Astrocyte (in vitro differentiated cells and primary cell): ENCODE results near the gene UGT2A3. TPM values are rescaled to one million over a fixed set of nuclear protein-coding genes. Genes with fewer than 3 reads are reported as not detected.
"Not testable (repeated sequence)": the region's sequence is repeated elsewhere in the genome, so short reads cannot be mapped to it uniquely, and the experiment has no call there.

Experiments
- DNase-seq: peaks from one replicate; pipeline ENCODE4 v3.0.0-alpha.2; 2010; ENCODE audit warnings: low read depth
- FAIRE-seq: peaks from 2 replicates; lab custom pipeline; 2011; peaks lifted over from hg19 to GRCh38; lab: Jason Lieb, UNC
- H2AFZ ChIP-seq: 2 replicates; pipeline ENCODE4 v1.6.0; 2012; ENCODE audit warnings: low read depth, low read length, inconsistent platforms
- H3K27ac ChIP-seq: 2 replicates; pipeline ENCODE4 v1.5.1; 2011; ENCODE audit warnings: low read depth, low read length, inconsistent platforms
- H3K27me3 ChIP-seq: 2 replicates; pipeline ENCODE4 v1.6.0; 2011; ENCODE audit warnings: low read length, inconsistent platforms; ENCODE audit not compliant: insufficient read depth
- H3K36me3 ChIP-seq: 2 replicates; pipeline ENCODE4 v1.5.1; 2011; ENCODE audit warnings: low read length, inconsistent platforms; ENCODE audit not compliant: insufficient read depth
- H3K4me1 ChIP-seq: 2 replicates; pipeline ENCODE4 v1.5.1; 2011; ENCODE audit warnings: low read length, inconsistent platforms; ENCODE audit not compliant: insufficient read depth
- H3K4me2 ChIP-seq: 2 replicates; pipeline ENCODE4 v1.6.0; 2012; ENCODE audit warnings: low read length, inconsistent platforms
- H3K4me3 ChIP-seq: 2 replicates; pipeline ENCODE4 v1.5.1; 2011; ENCODE audit warnings: low read depth, mild to moderate bottlenecking, low read length, inconsistent platforms; ENCODE audit not compliant: insufficient read depth
- H3K79me2 ChIP-seq: 2 replicates; pipeline ENCODE4 v1.6.0; 2012; ENCODE audit warnings: mild to moderate bottlenecking, low read length, inconsistent platforms; ENCODE audit not compliant: insufficient read depth
- H3K9ac ChIP-seq: 2 replicates; pipeline ENCODE4 v1.6.0; 2012; ENCODE audit warnings: mild to moderate bottlenecking, low read length, inconsistent platforms
- H3K9me3 ChIP-seq: 2 replicates; pipeline ENCODE4 v1.5.1; 2012; ENCODE audit warnings: low read depth, mild to moderate bottlenecking, low read length, inconsistent platforms; ENCODE audit not compliant: insufficient read depth
- H4K20me1 ChIP-seq: 2 replicates; pipeline ENCODE4 v1.6.0; 2012; ENCODE audit warnings: low read length, inconsistent platforms; ENCODE audit not compliant: insufficient read depth
- H3K27ac Mint-ChIP-seq: one replicate; pipeline ENCODE4 v1.8.0; 2021; ENCODE audit warnings: mild to moderate bottlenecking, mixed read lengths; ENCODE audit not compliant: unreplicated experiment
- H3K27me3 Mint-ChIP-seq: one replicate; pipeline ENCODE4 v1.8.0; 2021; ENCODE audit warnings: low read depth, mixed read lengths; ENCODE audit not compliant: unreplicated experiment
- H3K36me3 Mint-ChIP-seq: one replicate; pipeline ENCODE4 v1.8.0; 2021; ENCODE audit warnings: low read depth, mixed read lengths; ENCODE audit not compliant: unreplicated experiment
- H3K4me1 Mint-ChIP-seq: one replicate; pipeline ENCODE4 v1.8.0; 2021; ENCODE audit warnings: low read depth, mixed read lengths; ENCODE audit not compliant: unreplicated experiment
- H3K4me3 Mint-ChIP-seq: one replicate; pipeline ENCODE4 v1.8.0; 2021; ENCODE audit warnings: mild to moderate bottlenecking, moderate library complexity, mixed read lengths; ENCODE audit not compliant: unreplicated experiment
- H3K9me3 Mint-ChIP-seq: one replicate; pipeline ENCODE4 v1.8.0; 2021; ENCODE audit warnings: mild to moderate bottlenecking, mixed read lengths; ENCODE audit not compliant: unreplicated experiment
- EZH2 ChIP-seq: IDR thresholded peaks from 2 replicates; pipeline ENCODE4 v1.6.1; 2012; ENCODE audit warnings: mild to moderate bottlenecking, low read length, inconsistent platforms; ENCODE audit not compliant: insufficient read depth
- total RNA-seq: library from RNA; stranded (reverse); gene quantifications from 2 replicates; pipeline ENCODE4 v1.2.1, GENCODE V29; 2021
- TF ChIP-seq, protein P1 (sequence below): IDR thresholded peaks from 2 replicates; pipeline ENCODE4 v1.5.1; 2011; ENCODE audit warnings: low read depth, mild to moderate bottlenecking, inconsistent platforms, low read length, moderate library complexity; ENCODE audit not compliant: insufficient read depth

The UGT2A3 gene
- total RNA-seq, 1 donor from 2014 or later: not detected

- no peaks in the 10 kb centered on the region for H3K27me3 Mint-ChIP-seq
- no peaks in the 10 kb centered on the region for H3K9me3 ChIP-seq
- H3K4me3 Mint-ChIP-seq: no peak overlapping the region
- H3K27ac ChIP-seq: no peak overlapping the region
- no peaks in the 10 kb centered on the region for H3K4me1 Mint-ChIP-seq
- H2AFZ ChIP-seq: no peak overlapping the region
- no peaks in the 10 kb centered on the region for H3K27me3 ChIP-seq
- H3K9me3 Mint-ChIP-seq: no peaks in the 10 kb centered on the region
- TF ChIP-seq EZH2: no peak
- TF ChIP-seq, protein P1, sequence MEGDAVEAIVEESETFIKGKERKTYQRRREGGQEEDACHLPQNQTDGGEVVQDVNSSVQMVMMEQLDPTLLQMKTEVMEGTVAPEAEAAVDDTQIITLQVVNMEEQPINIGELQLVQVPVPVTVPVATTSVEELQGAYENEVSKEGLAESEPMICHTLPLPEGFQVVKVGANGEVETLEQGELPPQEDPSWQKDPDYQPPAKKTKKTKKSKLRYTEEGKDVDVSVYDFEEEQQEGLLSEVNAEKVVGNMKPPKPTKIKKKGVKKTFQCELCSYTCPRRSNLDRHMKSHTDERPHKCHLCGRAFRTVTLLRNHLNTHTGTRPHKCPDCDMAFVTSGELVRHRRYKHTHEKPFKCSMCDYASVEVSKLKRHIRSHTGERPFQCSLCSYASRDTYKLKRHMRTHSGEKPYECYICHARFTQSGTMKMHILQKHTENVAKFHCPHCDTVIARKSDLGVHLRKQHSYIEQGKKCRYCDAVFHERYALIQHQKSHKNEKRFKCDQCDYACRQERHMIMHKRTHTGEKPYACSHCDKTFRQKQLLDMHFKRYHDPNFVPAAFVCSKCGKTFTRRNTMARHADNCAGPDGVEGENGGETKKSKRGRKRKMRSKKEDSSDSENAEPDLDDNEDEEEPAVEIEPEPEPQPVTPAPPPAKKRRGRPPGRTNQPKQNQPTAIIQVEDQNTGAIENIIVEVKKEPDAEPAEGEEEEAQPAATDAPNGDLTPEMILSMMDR: no peak
- H3K4me1 ChIP-seq: no peaks in the 10 kb centered on the region
- no peak overlapping the region for H3K27ac Mint-ChIP-seq
- DNase-seq (no peak), FAIRE-seq (no peak)
- no peak overlapping the region for H3K4me2 ChIP-seq
- H3K36me3 Mint-ChIP-seq: no peaks in the 10 kb centered on the region
- H3K79me2 ChIP-seq: no peaks in the 10 kb centered on the region
- no peaks in the 10 kb centered on the region for H3K36me3 ChIP-seq
- no peaks in the 10 kb centered on the region for H4K20me1 ChIP-seq
- H3K9ac ChIP-seq: no peak overlapping the region
- no peak overlapping the region for H3K4me3 ChIP-seq
Observed at GRCh38 chr4:68960294-68961163, 8.9 kb upstream of the UGT2A3 start.

- H3K4me1 Mint-ChIP-seq, H3K27me3 ChIP-seq, H3K27me3 Mint-ChIP-seq, H3K27ac ChIP-seq, H3K4me3 Mint-ChIP-seq, H3K79me2 ChIP-seq, H3K9me3 ChIP-seq, H3K27ac Mint-ChIP-seq, H4K20me1 ChIP-seq, H3K36me3 Mint-ChIP-seq, DNase-seq, FAIRE-seq, H2AFZ ChIP-seq, H3K4me3 ChIP-seq, H3K4me2 ChIP-seq, H3K9me3 Mint-ChIP-seq, H3K36me3 ChIP-seq, H3K9ac ChIP-seq, H3K4me1 ChIP-seq: not testable (repeated sequence)
Observed at GRCh38 chr4:68959085-68959484, 7.5 kb upstream of the UGT2A3 start.

DNA sequence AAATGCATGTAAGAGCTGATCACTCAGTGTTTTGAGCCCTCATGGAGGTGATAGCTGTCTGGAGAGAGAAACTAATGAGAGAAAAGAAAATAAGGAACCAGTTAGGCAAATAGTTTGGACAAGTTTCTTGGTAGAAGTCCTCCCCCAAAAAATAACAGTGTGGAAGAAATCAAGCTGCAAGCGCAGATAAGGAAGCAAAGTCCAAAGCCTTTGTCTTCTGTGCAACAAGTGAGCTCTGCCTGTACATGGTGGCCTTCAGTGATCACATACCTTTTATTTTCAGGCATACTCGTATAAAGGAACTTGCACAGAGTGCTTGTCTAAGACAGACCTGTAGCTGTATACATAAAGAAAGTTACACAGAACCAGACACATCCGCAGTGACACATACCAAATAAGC is 2.5 kb upstream of the UGT2A3 start:
- no peak for FAIRE-seq
- no peak overlapping the region for H3K9ac ChIP-seq
- DNase-seq: no peak
- H3K27me3 Mint-ChIP-seq: no peaks in the 10 kb centered on the region
- no peak overlapping the region for H3K27ac Mint-ChIP-seq
- no peak overlapping the region for H2AFZ ChIP-seq
- no peak overlapping the region for H3K4me3 Mint-ChIP-seq
- no peaks in the 10 kb centered on the region for H3K36me3 ChIP-seq
- H3K27me3 ChIP-seq: no peaks in the 10 kb centered on the region
- no peak overlapping the region for H3K27ac ChIP-seq
- no peaks in the 10 kb centered on the region for H3K4me1 ChIP-seq
- H3K9me3 ChIP-seq: no peaks in the 10 kb centered on the region
- no peak overlapping the region for H3K4me3 ChIP-seq
- no peaks in the 10 kb centered on the region for H3K79me2 ChIP-seq
- H3K36me3 Mint-ChIP-seq: no peaks in the 10 kb centered on the region
- H3K4me2 ChIP-seq: no peak overlapping the region
- TF ChIP-seq, protein P1: no peak
- TF ChIP-seq EZH2: no peak
- no peaks in the 10 kb centered on the region for H4K20me1 ChIP-seq
- H3K4me1 Mint-ChIP-seq: peaks cover 4% of the 10 kb centered on the region
- no peaks in the 10 kb centered on the region for H3K9me3 Mint-ChIP-seq
